Activated naive CD4-positive, alpha-beta T cell treated with anti-CD3 and anti-CD28 coated beads for 36 hours (primary cell): ENCODE data around the gene CALCA. TPM values are rescaled to one million over a fixed set of nuclear protein-coding genes. Genes with fewer than 3 reads are reported as not detected.
A peak's percentile ranks its signal among the peaks of the same experiment; 100 is the strongest.

Experiments used
- CTCF ChIA-PET: fragments of 350-600 bp; sonication (Branson Sonifier 250); formaldehyde crosslinking; loops from one replicate; lab custom pipeline; 2021; ENCODE audit warnings: antibody characterized with exemption; lab: Charles Lee
- DNase-seq: peaks from one replicate; pipeline ENCODE4 v3.0.0-alpha.2; 2020
- H3K27ac Mint-ChIP-seq: one replicate; pipeline ENCODE4 v1.8.0; 2021; ENCODE audit warnings: mild to moderate bottlenecking, mixed read lengths
- H3K27me3 Mint-ChIP-seq: one replicate; pipeline ENCODE4 v1.8.0; 2021; ENCODE audit warnings: low read depth, mixed read lengths
- H3K36me3 Mint-ChIP-seq: one replicate; pipeline ENCODE4 v1.8.0; 2021; ENCODE audit warnings: low read depth, mixed read lengths
- H3K4me1 Mint-ChIP-seq: one replicate; pipeline ENCODE4 v1.8.0; 2021; ENCODE audit warnings: low read depth, mixed read lengths
- H3K4me3 Mint-ChIP-seq: one replicate; pipeline ENCODE4 v1.8.0; 2021; ENCODE audit warnings: mild to moderate bottlenecking, moderate library complexity, mixed read lengths
- H3K9me3 Mint-ChIP-seq: one replicate; pipeline ENCODE4 v1.8.0; 2021; ENCODE audit warnings: mixed read lengths
- intact Hi-C: fragments of 100-400 bp; cut with micrococcal nuclease; formaldehyde crosslinking; loops from one replicate; pipeline ENCODE4 v1.15.1; 2023
- total RNA-seq, 2 experiments: library from RNA; stranded (reverse); gene quantifications; one replicate each; pipeline ENCODE4 v1.2.3, GENCODE V29; 2021

The CALCA gene
- total RNA-seq, 2 experiments from 2014 or later = not detected

DNA sequence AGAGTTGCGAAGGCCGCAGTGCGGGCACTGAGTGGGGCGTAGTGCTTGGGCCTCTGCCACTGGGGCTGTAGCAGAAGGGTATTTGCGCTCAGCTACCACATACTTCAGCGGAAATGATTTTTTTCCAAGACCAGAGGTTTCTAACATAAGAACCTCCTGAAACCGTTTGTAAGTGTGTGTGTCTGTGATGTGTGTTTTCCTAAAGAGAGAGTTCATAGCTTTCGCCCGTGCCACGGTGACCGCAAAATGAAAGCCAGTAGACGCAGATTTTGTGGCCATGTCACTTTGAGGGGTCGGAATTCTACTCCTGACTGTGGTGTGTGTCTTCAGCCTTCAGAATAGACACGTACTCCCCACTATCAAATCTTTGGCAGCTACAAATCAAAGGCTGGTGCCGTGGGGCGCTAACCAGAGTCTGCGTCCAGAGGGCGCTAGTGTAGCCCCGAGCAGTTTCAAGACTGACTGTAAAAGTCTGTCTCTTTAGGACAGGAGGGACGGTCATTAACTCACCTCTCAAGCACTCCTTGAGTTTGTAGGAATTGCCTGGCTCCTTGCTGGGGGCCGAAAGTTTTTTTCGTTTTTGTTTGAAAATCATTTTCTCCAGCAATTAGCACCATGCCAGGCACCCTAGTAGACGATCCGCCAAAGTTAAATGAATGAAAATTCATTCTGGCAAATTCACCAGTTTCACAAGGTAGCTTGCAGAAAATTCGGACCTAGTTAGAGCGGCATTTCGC, 2.5 kb upstream of the CALCA start:
- intact Hi-C loops = loop anchor here (1.0 to 10.0 kb wide), 7 partner anchors 32 to 1630 kb away; partner anchors contain the start of gene PSMA1
- Mint-ChIP-seq H3K27ac (no peak overlapping the region), H3K9me3 (no peaks in the 10 kb centered on the region), H3K27me3 (peaks cover 61% of the 10 kb centered on the region), H3K4me3 (peak overlapping the region; percentile 69), H3K4me1 (peaks cover 33% of the 10 kb centered on the region), H3K36me3 (no peaks in the 10 kb centered on the region)
- CTCF ChIA-PET = interaction anchor here (0.5 to 4.9 kb wide), 26 partner anchors 9 to 1847 kb away, joined by 3 to 89 read pairs (median 3); partner anchors contain the start of gene CALCB
- peak; percentile 83 for DNase-seq

DNA sequence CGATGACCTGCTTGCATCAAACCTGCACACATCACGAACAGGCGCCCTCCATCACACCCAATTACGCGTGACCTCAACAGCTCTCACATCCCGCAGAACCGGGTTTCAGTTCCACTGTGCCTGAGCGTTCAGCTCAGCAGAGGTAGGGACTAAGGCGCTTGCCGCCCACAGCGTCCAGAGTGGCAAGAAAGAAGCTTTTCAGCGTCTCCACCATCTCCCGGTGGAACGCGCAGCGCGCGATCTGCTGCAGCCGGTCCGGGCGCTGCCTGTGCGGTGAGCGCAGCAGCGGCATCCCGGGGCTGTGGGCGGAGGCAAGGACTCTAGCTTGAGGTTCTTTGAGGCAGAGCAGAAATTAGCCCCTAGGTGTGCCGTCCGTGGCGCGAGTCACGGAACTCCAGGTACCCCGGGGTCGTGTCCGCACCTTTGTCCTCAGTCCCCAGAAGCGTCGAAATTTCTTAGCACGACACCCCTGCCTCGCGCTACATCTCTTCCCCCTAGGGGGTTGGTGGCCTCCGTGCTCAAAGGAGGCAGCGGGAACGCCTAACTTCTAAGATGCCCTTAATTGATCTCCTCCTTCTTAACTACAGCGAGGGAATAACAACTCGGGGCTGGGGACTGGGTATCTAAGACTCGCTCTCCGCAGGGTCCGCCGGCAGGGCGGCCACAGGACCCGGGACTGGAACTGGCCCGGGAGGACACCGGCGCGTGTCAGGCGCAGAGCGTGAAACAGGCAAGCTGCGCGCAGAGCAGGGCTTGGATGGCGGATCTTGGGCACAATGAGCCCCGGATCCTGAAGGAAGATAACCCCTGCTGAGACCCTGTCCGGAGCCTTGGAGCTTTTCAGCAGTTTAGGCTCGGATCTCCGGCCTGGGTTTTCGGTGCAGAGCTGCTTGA, 1.7 kb upstream of the CALCA start:
- CTCF ChIA-PET = interaction anchor here (0.5 to 4.9 kb wide), 26 partner anchors 8 to 1848 kb away, joined by 3 to 89 read pairs (median 4); partner anchors contain the start of gene CALCB
- Mint-ChIP-seq H3K27me3 (peaks cover 69% of the 10 kb centered on the region), H3K36me3 (no peaks in the 10 kb centered on the region), H3K4me1 (peaks cover 33% of the 10 kb centered on the region), H3K27ac (no peak overlapping the region), H3K4me3 (peak overlapping the region; percentile 69), H3K9me3 (no peaks in the 10 kb centered on the region)
- intact Hi-C loops = loop anchor here (1.0 to 10.0 kb wide), 7 partner anchors 32 to 1631 kb away; partner anchors contain the start of gene PSMA1
- DNase-seq = peak; percentile 54

DNA sequence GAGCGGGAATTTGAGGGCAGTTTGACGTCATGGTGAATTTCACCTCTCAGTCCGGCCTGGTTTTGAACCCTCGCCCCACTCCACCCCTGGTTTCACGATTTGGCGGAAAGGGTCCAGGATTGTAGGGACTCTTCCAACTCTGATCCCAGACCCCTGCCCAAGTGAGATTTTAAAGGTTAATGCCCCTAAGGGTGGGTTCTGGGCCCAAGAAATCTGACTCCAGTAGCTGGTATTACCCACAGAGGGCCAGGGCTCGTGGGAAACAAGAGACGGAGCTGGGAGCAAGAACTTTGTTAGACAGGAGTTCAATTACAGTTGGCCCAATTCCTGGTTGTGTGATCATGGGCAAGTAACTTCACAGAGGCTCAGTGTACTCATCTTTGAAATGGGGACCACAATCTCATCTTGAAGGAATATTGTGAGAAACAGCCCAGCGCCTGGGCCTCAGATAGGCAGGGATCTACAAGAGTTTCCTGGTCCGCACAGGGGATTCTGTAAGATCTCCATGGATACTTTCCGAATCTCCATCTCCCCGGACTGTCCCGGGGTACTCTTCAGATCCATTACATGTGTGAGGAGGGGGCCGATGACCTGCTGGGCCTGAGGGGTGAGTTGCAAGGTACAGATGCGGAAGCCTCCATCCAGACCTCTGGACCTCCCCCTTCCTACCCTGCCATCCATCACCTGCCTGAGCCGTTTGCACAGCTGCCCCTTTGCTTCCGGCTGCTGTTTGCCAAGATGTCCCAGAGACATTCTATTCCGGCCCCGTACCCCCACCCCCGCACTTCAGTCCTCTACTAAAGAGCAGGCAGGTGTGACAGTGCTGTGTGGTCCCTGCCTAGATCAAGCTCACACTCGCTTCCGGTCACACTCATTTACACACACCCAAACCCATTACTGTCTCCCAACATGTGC, 687 bp upstream of the CALCA start:
- intact Hi-C loops = loop anchor here (5.0 to 10.0 kb wide), 2 partner anchors 451 to 1632 kb away; partner anchors contain the start of gene PSMA1
- CTCF ChIA-PET = interaction anchor here (1.0 to 4.9 kb wide), 9 partner anchors 9 to 237 kb away, joined by 3 to 89 read pairs (median 6); partner anchors contain the start of gene CALCB
- Mint-ChIP-seq H3K27ac (no peak overlapping the region), H3K4me1 (peaks cover 33% of the 10 kb centered on the region), H3K27me3 (peaks cover 74% of the 10 kb centered on the region), H3K36me3 (no peaks in the 10 kb centered on the region), H3K4me3 (peak overlapping the region; percentile 69), H3K9me3 (no peaks in the 10 kb centered on the region)
- DNase-seq = peak; percentile 25

DNA sequence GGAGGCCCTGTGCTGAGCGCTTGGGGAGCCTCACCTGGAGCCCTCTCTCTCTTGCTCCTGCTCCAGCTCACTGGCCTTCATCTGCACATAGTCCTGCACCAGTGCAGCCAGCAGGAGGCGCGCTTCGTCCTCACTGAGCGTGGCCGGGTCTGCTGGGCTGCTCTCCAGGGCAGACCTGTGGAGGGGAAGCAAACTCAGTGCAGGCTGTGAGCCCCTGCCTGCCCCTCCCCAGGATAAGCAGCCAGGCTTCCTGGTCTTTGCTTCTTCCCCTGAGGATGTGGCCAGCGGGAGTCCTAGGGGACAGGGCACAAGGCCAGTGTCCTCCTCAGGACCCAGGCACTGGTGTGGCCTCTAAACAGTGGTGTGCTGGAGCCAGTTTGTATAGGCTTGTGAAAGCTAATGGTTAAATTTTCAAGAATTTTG, 2.2 kb downstream of the CALCA start:
- DNase-seq = peak; percentile 82
- intact Hi-C loops = loop anchor here (1.0 to 10.0 kb wide), 5 partner anchors 36 to 1635 kb away; partner anchors contain the start of gene PSMA1
- Mint-ChIP-seq H3K4me1 (peaks cover 29% of the 10 kb centered on the region), H3K4me3 (no peak overlapping the region), H3K9me3 (no peaks in the 10 kb centered on the region), H3K27me3 (peaks cover 60% of the 10 kb centered on the region), H3K27ac (no peak overlapping the region), H3K36me3 (no peaks in the 10 kb centered on the region)
- CTCF ChIA-PET = interaction anchor here (0.8 to 2.8 kb wide), 12 partner anchors 9 to 105 kb away, joined by 3 to 33 read pairs (median 3); partner anchors contain the start of gene CALCB

DNA sequence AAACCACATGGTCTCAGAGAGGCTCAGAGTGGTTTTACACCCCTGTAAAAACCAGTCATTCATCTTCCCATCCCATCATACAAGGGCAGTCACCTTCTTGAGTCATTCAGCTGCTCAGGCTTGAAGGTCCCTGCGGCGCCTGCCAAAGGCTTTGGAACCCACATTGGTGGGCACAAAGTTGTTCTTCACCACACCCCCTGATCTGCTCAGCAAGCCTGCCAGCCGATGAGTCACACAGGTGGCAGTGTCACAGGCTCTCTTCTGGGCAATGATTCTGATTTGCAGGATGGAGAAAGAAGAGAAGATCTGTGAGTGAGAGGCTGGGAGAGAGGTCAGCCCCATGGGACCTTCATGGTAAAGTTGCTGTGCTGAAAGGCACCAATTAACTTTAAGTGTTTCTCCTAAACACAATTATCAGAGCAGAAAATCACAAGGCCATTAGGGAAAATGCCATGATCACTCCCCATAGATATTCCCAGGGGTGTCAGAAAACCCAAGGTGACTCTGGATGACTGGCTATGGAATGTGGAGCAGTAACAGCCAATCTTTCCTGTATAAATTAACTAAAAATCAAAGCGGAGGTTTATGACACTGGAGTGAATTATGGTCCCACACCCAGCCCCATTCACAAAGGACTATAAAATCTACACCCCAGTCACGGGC, 4.4 kb downstream of the CALCA start:
- DNase-seq = no peak
- intact Hi-C loops = no loop called here
- CTCF ChIA-PET = interaction anchor here (0.7 to 2.8 kb wide), 8 partner anchors 9 to 107 kb away, joined by 3 to 33 read pairs (median 5); partner anchors contain the start of gene CALCB
- Mint-ChIP-seq H3K36me3 (no peaks in the 10 kb centered on the region), H3K4me3 (no peak overlapping the region), H3K4me1 (peaks cover 7% of the 10 kb centered on the region), H3K27ac (no peak overlapping the region), H3K9me3 (peaks cover 1% of the 10 kb centered on the region), H3K27me3 (peaks cover 39% of the 10 kb centered on the region)

DNA sequence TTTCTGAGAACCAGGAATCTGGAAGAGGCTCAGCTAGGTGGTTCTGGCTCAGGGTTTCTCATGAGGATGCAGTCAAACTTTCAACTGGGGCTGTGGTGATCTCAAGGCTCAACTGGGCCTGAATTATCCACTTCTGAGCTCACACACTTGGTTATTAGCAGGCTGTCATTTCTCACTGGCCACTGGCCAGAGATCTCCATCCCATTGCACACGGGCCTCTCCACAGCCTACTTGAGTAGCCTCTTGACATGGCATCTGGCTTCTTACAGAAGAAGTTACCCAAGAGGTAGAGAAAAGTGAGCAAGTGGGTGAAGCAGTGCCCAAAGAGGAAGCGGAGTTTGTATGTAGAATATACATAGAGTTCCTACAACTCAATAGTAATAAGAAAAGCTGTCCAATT, 16.0 kb downstream of the CALCA start:
- H3K9me3 Mint-ChIP-seq = no peaks in the 10 kb centered on the region
- no peaks in the 10 kb centered on the region for H3K27me3 Mint-ChIP-seq
- intact Hi-C loops = no loop called here
- H3K27ac Mint-ChIP-seq = no peak overlapping the region
- no peak overlapping the region for H3K4me3 Mint-ChIP-seq
- H3K36me3 Mint-ChIP-seq = no peaks in the 10 kb centered on the region
- no peaks in the 10 kb centered on the region for H3K4me1 Mint-ChIP-seq
- no peak for DNase-seq
- CTCF ChIA-PET = interaction anchor here (2.1 kb wide), 1 partner anchor 48 kb away, joined by 7 read pairs; no protein-coding TSS in a partner anchor

DNA sequence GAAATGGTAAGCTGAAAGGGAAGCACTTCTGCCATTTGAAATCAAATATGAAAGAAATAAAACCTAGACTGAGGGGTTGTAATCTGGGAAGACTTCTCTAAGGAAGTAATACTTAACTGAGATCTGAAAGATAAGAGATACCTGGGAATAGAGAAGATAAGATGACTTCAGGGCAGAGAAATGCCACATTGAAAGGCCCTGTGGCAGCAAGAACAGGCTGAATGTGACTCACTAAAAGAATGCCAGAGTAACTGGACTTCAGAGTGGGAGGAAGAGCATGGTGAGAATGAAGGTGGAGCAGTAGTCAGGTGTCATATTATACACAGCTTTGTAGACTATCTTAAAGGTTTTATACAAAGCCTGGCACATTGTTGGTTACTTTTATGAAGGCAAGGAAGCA, 17.6 kb downstream of the CALCA start:
- H3K4me1 Mint-ChIP-seq = no peaks in the 10 kb centered on the region
- no peak overlapping the region for H3K4me3 Mint-ChIP-seq
- H3K36me3 Mint-ChIP-seq = no peaks in the 10 kb centered on the region
- no peaks in the 10 kb centered on the region for H3K27me3 Mint-ChIP-seq
- H3K27ac Mint-ChIP-seq = no peak overlapping the region
- intact Hi-C loops = no loop called here
- no peaks in the 10 kb centered on the region for H3K9me3 Mint-ChIP-seq
- DNase-seq = no peak
- CTCF ChIA-PET = interaction anchor here (0.7 to 2.1 kb wide), 4 partner anchors 11 to 169 kb away, joined by 3 to 7 read pairs (median 3); no protein-coding TSS in a partner anchor

DNA sequence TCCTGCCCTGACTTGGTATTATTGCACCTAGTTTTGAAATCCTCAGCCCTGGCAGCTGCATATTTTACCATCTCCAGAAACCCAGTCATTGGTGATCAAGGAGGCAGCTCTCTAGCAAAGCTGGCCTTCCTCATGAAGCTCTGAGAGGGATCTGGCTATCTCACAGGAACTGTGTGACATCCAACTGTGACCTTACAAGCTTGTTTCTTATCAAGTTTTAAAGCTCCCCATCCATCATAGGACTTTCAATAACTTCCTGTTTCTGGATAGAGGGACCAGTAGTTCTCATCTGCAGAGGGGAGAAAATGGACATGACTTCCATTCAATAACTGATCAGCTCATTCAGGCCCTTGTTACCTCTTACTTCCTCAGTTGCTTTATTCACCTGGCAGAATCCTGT, 18.2 kb downstream of the CALCA start:
- CTCF ChIA-PET = interaction anchor here (0.5 to 2.4 kb wide), 5 partner anchors 10 to 145 kb away, joined by 3 to 9 read pairs (median 3); no protein-coding TSS in a partner anchor
- Mint-ChIP-seq H3K27ac (no peak overlapping the region), H3K27me3 (no peaks in the 10 kb centered on the region), H3K36me3 (no peaks in the 10 kb centered on the region), H3K4me1 (no peaks in the 10 kb centered on the region), H3K9me3 (no peaks in the 10 kb centered on the region), H3K4me3 (no peak overlapping the region)
- intact Hi-C loops = no loop called here
- no peak for DNase-seq

DNA sequence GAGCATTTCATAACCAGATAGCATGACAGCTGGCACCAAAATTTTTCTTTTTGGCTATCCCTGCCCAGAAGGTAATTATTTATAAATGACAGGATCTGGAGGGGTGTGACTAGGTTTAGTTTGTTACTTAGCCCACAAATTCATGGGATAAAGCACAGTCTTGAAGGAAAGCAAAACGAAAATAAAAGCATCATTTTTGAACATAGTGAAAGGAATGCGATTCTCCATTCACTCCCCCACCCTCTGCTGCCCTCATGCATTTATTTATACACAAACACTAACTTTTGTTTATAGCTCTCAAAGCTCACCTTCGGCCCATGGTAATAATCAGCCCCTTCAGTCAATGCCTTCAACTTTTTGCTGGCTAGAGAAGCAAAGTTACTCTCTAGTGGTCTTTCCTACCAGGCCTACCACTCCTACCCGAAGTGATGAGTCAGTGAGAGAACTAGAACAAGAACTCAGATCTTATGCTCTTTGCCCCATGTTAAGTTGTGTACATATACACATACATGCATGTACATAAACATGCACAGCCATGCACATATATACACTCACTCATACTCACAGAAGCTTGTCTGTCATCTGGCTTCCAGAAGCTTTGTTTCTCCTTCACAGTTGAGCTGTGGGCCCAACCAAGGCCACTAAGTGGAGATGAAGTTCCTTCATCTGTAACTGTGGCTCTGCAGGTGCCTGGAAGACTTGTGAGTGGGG, 22.6 kb downstream of the CALCA start:
- no peaks in the 10 kb centered on the region for H3K36me3 Mint-ChIP-seq
- no peaks in the 10 kb centered on the region for H3K9me3 Mint-ChIP-seq
- H3K27me3 Mint-ChIP-seq = no peaks in the 10 kb centered on the region
- no peak for DNase-seq
- intact Hi-C loops = no loop called here
- CTCF ChIA-PET = interaction anchor here (2.1 to 2.8 kb wide), 2 partner anchors 24 to 42 kb away, joined by 10 to 14 read pairs; no protein-coding TSS in a partner anchor
- H3K4me3 Mint-ChIP-seq = no peak overlapping the region
- H3K27ac Mint-ChIP-seq = no peak overlapping the region
- no peaks in the 10 kb centered on the region for H3K4me1 Mint-ChIP-seq

DNA sequence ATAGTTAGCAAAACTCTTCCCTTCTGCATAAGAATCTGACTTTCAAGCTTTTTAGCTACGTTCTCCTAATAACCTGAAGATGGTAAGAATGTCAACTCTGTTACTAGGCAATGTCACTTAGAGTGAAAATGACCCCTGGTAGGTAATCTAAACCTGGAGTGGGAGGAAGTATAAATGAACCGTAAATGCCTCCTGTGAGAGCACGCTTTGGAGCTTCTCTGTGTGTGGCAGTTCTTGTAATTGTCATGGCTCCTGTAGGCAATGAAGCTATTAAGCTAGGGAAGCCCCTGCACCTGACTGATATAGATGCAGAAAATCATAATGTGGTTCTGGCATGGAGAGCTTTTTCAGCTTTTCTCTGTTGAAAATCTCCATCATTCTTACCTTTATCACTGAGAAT, 29.4 kb downstream of the CALCA start:
- no peaks in the 10 kb centered on the region for H3K9me3 Mint-ChIP-seq

More for the DNA sequence above, 29.4 kb downstream of the CALCA start:
- Mint-ChIP-seq H3K4me1 (no peaks in the 10 kb centered on the region), H3K4me3 (no peak overlapping the region), H3K27me3 (no peaks in the 10 kb centered on the region), H3K27ac (no peak overlapping the region), H3K36me3 (peaks cover 4% of the 10 kb centered on the region)
- intact Hi-C loops = no loop called here
- DNase-seq = no peak
- CTCF ChIA-PET = interaction anchor here (1.0 kb wide), 1 partner anchor 27 kb away, joined by 3 read pairs; no protein-coding TSS in a partner anchor
